ENCODE measurements around the gene MZF1.

GRCh38 chr19:58513213-58513693 lies 59.9 kb downstream of the MZF1 start:
- no peak for TF ChIP-seq CTCF (conservative IDR thresholded peaks at IDR 0.05 in 1 of 2, IDR thresholded peaks at IDR 0.05 in 1 of 2; ENCODE audit: low read depth in 1 of 2, low read length in 2 of 2)
- no peak for TF ChIP-seq EZH2 (IDR thresholded peaks at IDR 0.05; ENCODE audit: low read length, missing control alignments)

Data from fibroblast of lung (primary cell).